ENCODE measurements around the gene AGAP1.
A peak's percentile ranks its signal among the peaks of the same experiment; 100 is the strongest.

Gene AGAP1

GRCh38 chr2:235506997-235507615 lies 13.3 kb downstream of the AGAP1 start:
- Histone ChIP-seq H3K27me3 (ENCODE audit: control insufficient read depth in 2 of 2, insufficient read depth in 2 of 2, low read length in 2 of 2) (no peaks in the 10 kb centered on the region), H3K4me1 (ENCODE audit: control insufficient read depth in 2 of 2, insufficient read depth in 2 of 2, low read length in 2 of 2) (peaks cover 39 to 46% of the 10 kb centered on the region in 2 donors), H3K36me3 (ENCODE audit: control insufficient read depth in 2 of 2, insufficient read depth in 2 of 2, low read length in 2 of 2) (no peaks in the 10 kb centered on the region), H3K9me3 (ENCODE audit: control insufficient read depth in 2 of 2, low read length in 2 of 2) (no peaks in the 10 kb centered on the region), H3K9ac (ENCODE audit: low read depth in 1 of 2, low read length in 2 of 2) (peak overlapping the region; percentile 24 to 58), H3K27ac (ENCODE audit: low read depth in 2 of 2, low read length in 2 of 2) (peak overlapping the region; percentile 59 to 63), H3K4me3 (ENCODE audit: low read length in 2 of 2) (peak overlapping the region in 1 of 2 donors; percentile 37)

DNA sequence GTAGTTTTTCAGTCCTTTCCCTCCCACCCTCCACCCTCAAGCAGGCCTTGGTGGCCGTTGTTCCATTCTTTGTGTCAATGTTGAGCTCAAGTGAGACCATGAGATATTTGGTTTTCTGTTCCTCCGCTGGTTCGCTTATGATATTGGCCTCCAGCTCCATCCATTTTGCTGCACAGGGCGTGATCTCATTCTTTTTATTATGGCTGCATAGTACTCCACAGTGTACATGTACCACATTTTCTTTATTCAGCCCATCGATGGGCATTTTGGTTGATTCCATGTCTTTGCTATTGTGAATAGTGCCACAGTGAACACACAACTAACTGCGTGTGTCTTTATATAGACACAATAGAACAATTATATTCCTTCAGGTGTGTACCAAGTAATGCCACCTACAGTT lies 14.1 kb downstream of the AGAP1 start:
- Histone ChIP-seq H3K9ac (ENCODE audit: low read depth in 1 of 2, low read length in 2 of 2) (no peak overlapping the region), H3K4me1 (ENCODE audit: control insufficient read depth in 2 of 2, insufficient read depth in 2 of 2, low read length in 2 of 2) (peaks cover 45 to 52% of the 10 kb centered on the region in 2 donors), H3K9me3 (ENCODE audit: control insufficient read depth in 2 of 2, low read length in 2 of 2) (no peaks in the 10 kb centered on the region), H3K27me3 (ENCODE audit: control insufficient read depth in 2 of 2, insufficient read depth in 2 of 2, low read length in 2 of 2) (no peaks in the 10 kb centered on the region), H3K36me3 (ENCODE audit: control insufficient read depth in 2 of 2, insufficient read depth in 2 of 2, low read length in 2 of 2) (no peaks in the 10 kb centered on the region), H3K4me3 (ENCODE audit: low read length in 2 of 2) (no peak overlapping the region), H3K27ac (ENCODE audit: low read depth in 2 of 2, low read length in 2 of 2) (no peak overlapping the region)

- Histone ChIP-seq H3K9me3 (ENCODE audit: control insufficient read depth in 2 of 2, low read length in 2 of 2) (no peaks in the 10 kb centered on the region), H3K9ac (ENCODE audit: low read depth in 1 of 2, low read length in 2 of 2) (no peak overlapping the region), H3K4me3 (ENCODE audit: low read length in 2 of 2) (no peak overlapping the region), H3K27me3 (ENCODE audit: control insufficient read depth in 2 of 2, insufficient read depth in 2 of 2, low read length in 2 of 2) (no peaks in the 10 kb centered on the region), H3K4me1 (ENCODE audit: control insufficient read depth in 2 of 2, insufficient read depth in 2 of 2, low read length in 2 of 2) (peaks cover 49 to 59% of the 10 kb centered on the region in 2 donors), H3K27ac (ENCODE audit: low read depth in 2 of 2, low read length in 2 of 2) (peak overlapping the region; percentile 32 to 95), H3K36me3 (ENCODE audit: control insufficient read depth in 2 of 2, insufficient read depth in 2 of 2, low read length in 2 of 2) (no peaks in the 10 kb centered on the region)
These were observed 14.7 kb downstream of the AGAP1 start for GRCh38 chr2:235508371-235509160.

DNA sequence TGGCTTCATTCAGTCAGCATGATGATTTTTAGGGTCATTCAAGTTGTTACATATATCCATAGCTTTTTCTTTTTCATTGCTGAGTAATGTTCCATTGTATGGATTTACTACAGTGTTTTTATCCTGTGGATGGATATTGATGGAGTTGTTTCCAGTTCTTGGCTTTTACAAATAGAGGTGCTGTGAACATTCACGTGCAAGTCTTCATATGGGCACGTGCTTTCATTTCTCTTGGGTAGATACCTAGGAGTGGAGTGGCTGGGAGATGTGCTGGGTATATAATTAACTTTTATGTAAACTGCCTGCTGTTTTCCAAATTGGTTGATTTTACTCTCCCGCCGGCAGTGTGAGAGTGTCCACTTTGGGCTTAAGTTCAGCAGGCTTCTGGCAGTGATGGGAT lies 16.5 kb downstream of the AGAP1 start:
- Histone ChIP-seq H3K27ac (ENCODE audit: low read depth in 2 of 2, low read length in 2 of 2) (peak overlapping the region; percentile 95 to 98), H3K4me1 (ENCODE audit: control insufficient read depth in 2 of 2, insufficient read depth in 2 of 2, low read length in 2 of 2) (peaks cover 58 to 67% of the 10 kb centered on the region in 2 donors)

DNA sequence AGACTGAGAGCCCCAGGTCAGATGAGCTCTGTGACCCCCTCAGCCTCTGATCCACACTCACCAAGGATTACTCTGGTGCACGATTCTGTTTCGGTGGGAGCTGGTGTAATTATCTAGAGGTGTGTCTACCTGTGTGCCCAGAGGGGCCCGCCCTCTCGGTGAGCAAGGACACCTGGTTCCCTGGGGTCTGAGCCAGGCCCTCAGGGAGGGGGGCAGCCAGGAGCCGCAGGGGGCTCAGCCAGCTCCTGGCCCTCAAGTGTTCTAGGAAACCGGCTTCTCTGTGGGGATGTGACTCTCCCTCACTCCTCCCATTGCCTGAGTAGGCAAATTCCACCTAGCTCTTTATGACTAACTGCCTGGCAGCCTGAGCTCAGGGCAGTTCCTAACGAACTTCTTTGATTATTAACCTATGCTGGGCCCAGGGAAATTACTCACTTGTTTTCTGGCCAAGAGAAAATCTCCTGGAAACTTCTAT lies 17.4 kb downstream of the AGAP1 start:
- Histone ChIP-seq H3K4me3 (ENCODE audit: low read length in 2 of 2) (peak overlapping the region; percentile 26 to 51), H3K9ac (ENCODE audit: low read depth in 1 of 2, low read length in 2 of 2) (peak overlapping the region; percentile 58 to 60), H3K27ac (ENCODE audit: low read depth in 2 of 2, low read length in 2 of 2) (peak overlapping the region; percentile 95 to 98), H3K27me3 (ENCODE audit: control insufficient read depth in 2 of 2, insufficient read depth in 2 of 2, low read length in 2 of 2) (no peaks in the 10 kb centered on the region), H3K4me1 (ENCODE audit: control insufficient read depth in 2 of 2, insufficient read depth in 2 of 2, low read length in 2 of 2) (peaks cover 55 to 64% of the 10 kb centered on the region in 2 donors), H3K36me3 (ENCODE audit: control insufficient read depth in 2 of 2, insufficient read depth in 2 of 2, low read length in 2 of 2) (no peaks in the 10 kb centered on the region), H3K9me3 (ENCODE audit: control insufficient read depth in 2 of 2, low read length in 2 of 2) (no peaks in the 10 kb centered on the region)

More for the DNA sequence above, 16.5 kb downstream of the AGAP1 start:
- Histone ChIP-seq H3K9ac (ENCODE audit: low read depth in 1 of 2, low read length in 2 of 2) (peak overlapping the region in 1 of 2 donors; percentile 46), H3K9me3 (ENCODE audit: control insufficient read depth in 2 of 2, low read length in 2 of 2) (no peaks in the 10 kb centered on the region), H3K36me3 (ENCODE audit: control insufficient read depth in 2 of 2, insufficient read depth in 2 of 2, low read length in 2 of 2) (no peaks in the 10 kb centered on the region), H3K27me3 (ENCODE audit: control insufficient read depth in 2 of 2, insufficient read depth in 2 of 2, low read length in 2 of 2) (no peaks in the 10 kb centered on the region), H3K4me3 (ENCODE audit: low read length in 2 of 2) (no peak overlapping the region)

DNA sequence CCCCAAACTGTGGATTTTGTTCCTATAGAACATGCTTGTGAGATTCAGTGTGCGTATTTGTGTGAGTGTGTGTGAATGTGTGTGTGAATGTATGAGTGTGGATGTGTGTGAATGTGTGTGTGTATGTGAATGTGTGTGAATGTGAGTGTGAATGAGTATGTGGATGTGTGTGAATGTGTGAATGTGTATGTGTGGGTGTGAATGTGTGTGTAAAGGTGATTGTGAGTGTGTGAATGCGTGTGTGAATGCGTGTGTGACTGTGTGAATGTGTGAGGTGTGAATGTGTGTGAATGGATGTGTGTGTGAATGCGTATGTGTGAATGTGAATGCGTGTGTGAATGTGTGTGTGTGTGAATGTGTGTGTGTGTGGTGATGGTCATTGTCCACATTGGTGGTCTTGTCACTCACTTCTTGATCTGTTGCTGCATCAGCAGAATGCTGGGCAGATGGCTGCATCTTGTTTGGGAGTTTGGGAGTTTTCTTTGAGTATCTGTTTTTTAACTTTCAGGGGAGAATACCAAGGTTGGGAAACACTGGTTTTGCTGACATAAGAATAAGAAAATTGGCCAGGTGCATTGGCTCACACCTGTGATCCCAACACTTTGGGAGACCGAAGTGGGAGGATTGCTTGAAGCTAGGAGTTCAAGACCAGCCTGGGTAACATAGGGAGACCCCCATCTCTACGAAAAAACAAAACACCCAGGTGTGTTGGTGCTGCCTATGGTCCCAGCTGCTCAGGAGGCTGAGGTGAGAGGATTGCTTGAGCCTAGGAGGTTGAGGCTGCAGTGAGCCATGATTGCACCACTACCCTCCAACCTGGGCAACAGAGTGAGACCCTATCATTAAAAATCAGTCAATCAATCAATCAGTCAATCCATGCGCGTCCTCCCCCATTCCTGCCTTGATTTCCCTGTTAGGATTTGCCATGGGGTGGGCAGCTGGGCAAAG lies 18.2 kb downstream of the AGAP1 start:
- Histone ChIP-seq H3K4me1 (ENCODE audit: control insufficient read depth in 2 of 2, insufficient read depth in 2 of 2, low read length in 2 of 2) (peaks cover 49 to 57% of the 10 kb centered on the region in 2 donors), H3K27me3 (ENCODE audit: control insufficient read depth in 2 of 2, insufficient read depth in 2 of 2, low read length in 2 of 2) (no peaks in the 10 kb centered on the region), H3K9ac (ENCODE audit: low read depth in 1 of 2, low read length in 2 of 2) (peak overlapping the region; percentile 58 to 60), H3K27ac (ENCODE audit: low read depth in 2 of 2, low read length in 2 of 2) (peak overlapping the region; percentile 95 to 98), H3K36me3 (ENCODE audit: control insufficient read depth in 2 of 2, insufficient read depth in 2 of 2, low read length in 2 of 2) (no peaks in the 10 kb centered on the region), H3K9me3 (ENCODE audit: control insufficient read depth in 2 of 2, low read length in 2 of 2) (no peaks in the 10 kb centered on the region), H3K4me3 (ENCODE audit: low read length in 2 of 2) (peak overlapping the region; percentile 40 to 51)

GRCh38 chr2:235512699-235513053 lies 18.8 kb downstream of the AGAP1 start:
- Histone ChIP-seq H3K9me3 (ENCODE audit: control insufficient read depth in 2 of 2, low read length in 2 of 2) (no peaks in the 10 kb centered on the region), H3K27ac (ENCODE audit: low read depth in 2 of 2, low read length in 2 of 2) (peak overlapping the region; percentile 95 to 98), H3K9ac (ENCODE audit: low read depth in 1 of 2, low read length in 2 of 2) (peak overlapping the region; percentile 32 to 60), H3K4me3 (ENCODE audit: low read length in 2 of 2) (peak overlapping the region in 1 of 2 donors; percentile 51), H3K27me3 (ENCODE audit: control insufficient read depth in 2 of 2, insufficient read depth in 2 of 2, low read length in 2 of 2) (no peaks in the 10 kb centered on the region), H3K4me1 (ENCODE audit: control insufficient read depth in 2 of 2, insufficient read depth in 2 of 2, low read length in 2 of 2) (peaks cover 47 to 52% of the 10 kb centered on the region in 2 donors), H3K36me3 (ENCODE audit: control insufficient read depth in 2 of 2, insufficient read depth in 2 of 2, low read length in 2 of 2) (no peaks in the 10 kb centered on the region)

DNA sequence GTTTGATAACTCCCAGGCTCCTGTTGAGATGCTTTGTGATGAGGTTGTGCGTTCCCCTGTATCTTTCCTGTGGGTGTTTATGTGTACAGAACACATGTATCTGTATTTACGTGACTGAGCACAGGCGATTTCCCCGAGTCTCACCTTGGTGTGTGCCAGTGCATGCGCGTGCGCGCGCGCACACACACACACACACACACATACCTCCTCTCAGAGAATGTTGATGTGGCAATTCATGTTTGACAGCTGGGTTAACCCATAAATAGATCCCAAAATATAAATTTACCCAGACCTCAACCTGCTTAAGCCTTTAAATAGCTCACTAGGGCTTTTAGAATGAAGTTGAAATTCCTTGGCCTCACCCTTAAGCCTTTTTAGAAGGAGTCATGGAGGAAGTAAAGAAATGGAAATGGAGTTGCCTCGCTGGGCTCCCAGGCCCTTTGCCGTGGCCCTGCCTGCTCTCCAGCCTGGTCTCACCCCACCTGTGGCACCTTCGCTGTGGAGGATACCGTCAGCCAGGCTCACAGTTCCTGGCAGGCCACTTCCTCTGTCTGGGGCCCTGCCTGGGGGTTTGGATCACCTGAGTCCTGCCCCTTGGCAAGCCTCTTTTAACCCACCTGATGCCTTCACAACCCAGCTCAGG lies 20.3 kb downstream of the AGAP1 start:
- Histone ChIP-seq H3K27me3 (ENCODE audit: control insufficient read depth in 2 of 2, insufficient read depth in 2 of 2, low read length in 2 of 2) (no peaks in the 10 kb centered on the region), H3K9ac (ENCODE audit: low read depth in 1 of 2, low read length in 2 of 2) (peak overlapping the region in 1 of 2 donors; percentile 44), H3K27ac (ENCODE audit: low read depth in 2 of 2, low read length in 2 of 2) (peak overlapping the region; percentile 95 to 98), H3K4me3 (ENCODE audit: low read length in 2 of 2) (no peak overlapping the region), H3K9me3 (ENCODE audit: control insufficient read depth in 2 of 2, low read length in 2 of 2) (no peaks in the 10 kb centered on the region), H3K4me1 (ENCODE audit: control insufficient read depth in 2 of 2, insufficient read depth in 2 of 2, low read length in 2 of 2) (peaks cover 48 to 58% of the 10 kb centered on the region in 2 donors), H3K36me3 (ENCODE audit: control insufficient read depth in 2 of 2, insufficient read depth in 2 of 2, low read length in 2 of 2) (no peaks in the 10 kb centered on the region)

GRCh38 chr2:235514627-235515363 lies 21.0 kb downstream of the AGAP1 start:
- Histone ChIP-seq H3K36me3 (ENCODE audit: control insufficient read depth in 2 of 2, insufficient read depth in 2 of 2, low read length in 2 of 2) (no peaks in the 10 kb centered on the region), H3K4me1 (ENCODE audit: control insufficient read depth in 2 of 2, insufficient read depth in 2 of 2, low read length in 2 of 2) (peaks cover 48 to 58% of the 10 kb centered on the region in 2 donors), H3K27me3 (ENCODE audit: control insufficient read depth in 2 of 2, insufficient read depth in 2 of 2, low read length in 2 of 2) (no peaks in the 10 kb centered on the region), H3K9ac (ENCODE audit: low read depth in 1 of 2, low read length in 2 of 2) (peak overlapping the region in 1 of 2 donors; percentile 44), H3K4me3 (ENCODE audit: low read length in 2 of 2) (no peak overlapping the region), H3K27ac (ENCODE audit: low read depth in 2 of 2, low read length in 2 of 2) (peak overlapping the region; percentile 95 to 98), H3K9me3 (ENCODE audit: control insufficient read depth in 2 of 2, low read length in 2 of 2) (no peaks in the 10 kb centered on the region)

All from mucosa of rectum (tissue), 2 donors.